HCT116 (cell line): ENCODE results near the gene MRPL34. TPM values are rescaled to one million over a fixed set of nuclear protein-coding genes. Genes with fewer than 3 reads are reported as not detected.

ENCODE experiments used
- ATAC-seq: fragments of 200-7000 bp; cut with Tn5 transposase; 2 replicates; pipeline ENCODE4 v1.9.1; 2020; ENCODE audit warnings: mild to moderate bottlenecking, moderate library complexity
- BruUV-seq: library from RNA; stranded (reverse); fragments of 400-500 nt; replicated peaks from 2 replicates; lab custom pipeline; 2021; lab: Mats Ljungman, UMichigan
- CTCF ChIA-PET: fragments of 300-600 bp; sonication (Branson Sonifier 250); formaldehyde crosslinking; loops from one replicate; lab custom pipeline; 2021; ENCODE audit warnings: antibody characterized with exemption; lab: Charles Lee
- POLR2A ChIA-PET: fragments of 300-600, 350-600 bp; sonication (Branson Sonifier 250); formaldehyde crosslinking; loops from one replicate; lab custom pipeline; 2021; ENCODE audit warnings: antibody characterized with exemption; lab: Charles Lee
- RAD21 ChIA-PET, 2 experiments: fragments of 300-600 bp; sonication (Branson Sonifier 250); formaldehyde crosslinking; loops; one replicate each; lab custom pipeline; 2023; ENCODE audit warnings: low total read pairs in 2 of 2; ENCODE audit not compliant: uncharacterized antibody in 2 of 2, unreplicated experiment in 2 of 2, low non-redundant PET in 1 of 2; lab: Charles Lee
- DNase-seq: peaks from one replicate; pipeline ENCODE4 v3.0.0-alpha.2; 2010; ENCODE audit warnings: low read depth, low spot score
- H2AFZ ChIP-seq: fragments of 200-600 bp; shearing (Covaris generic), sonication (generic); 2 replicates; pipeline ENCODE4 v1.6.1; 2017; ENCODE audit warnings: low read depth, mixed run types, mixed read lengths, antibody characterized with exemption, low read length; ENCODE audit not compliant: poor library complexity, severe bottlenecking
- H3K27ac ChIP-seq: 2 replicates; pipeline ENCODE4 v1.5.1; 2012; ENCODE audit warnings: low read depth, low read length
- H3K27me3 ChIP-seq: fragments of 200-600 bp; sonication (generic); 2 replicates; pipeline ENCODE4 v1.6.1; 2016; ENCODE audit warnings: mixed run types, low read length, mixed read lengths; ENCODE audit not compliant: insufficient read depth
- H3K36me3 ChIP-seq, 2 experiments: fragments of 200-500 bp in 1 of 2; fragments of 200-600 bp in 1 of 2; sonication (Bioruptor generic) in 1 of 2; sonication (generic) in 1 of 2; 2 replicates each; pipeline versions ENCODE4 v1.5.1 to v1.6.1; 2014 to 2016; ENCODE audit warnings: low read length in 2 of 2, inconsistent platforms in 1 of 2, mixed read lengths in 1 of 2, mixed run types in 1 of 2; ENCODE audit not compliant: insufficient read depth in 2 of 2, control insufficient read depth in 1 of 2
- H3K4me1 ChIP-seq, 2 experiments: fragments of 200-600 bp in 1 of 2; sonication (generic) in 1 of 2; 2 replicates each; pipeline versions ENCODE4 v1.5.1 to v1.6.1; 2012 to 2017; ENCODE audit warnings: low read length in 2 of 2, inconsistent platforms in 1 of 2, mild to moderate bottlenecking in 1 of 2, mixed read lengths in 1 of 2, mixed run types in 1 of 2, moderate library complexity in 1 of 2; ENCODE audit not compliant: insufficient read depth in 2 of 2, control insufficient read depth in 1 of 2
- H3K4me2 ChIP-seq: fragments of 200-600 bp; sonication (generic); 2 replicates; pipeline ENCODE4 v1.6.1; 2017; ENCODE audit warnings: mixed run types, low read length, mixed read lengths
- H3K4me3 ChIP-seq, 2 experiments: fragments of 200-600 bp in 1 of 2; sonication (generic) in 1 of 2; replicated peaks in 1 of 2; 2 replicates each; pipeline ENCODE4 v1.5.1; 2011 to 2016; ENCODE audit warnings: low read length in 2 of 2, control low read depth in 1 of 2, low read depth in 1 of 2, mild to moderate bottlenecking in 1 of 2, mixed read lengths in 1 of 2, mixed run types in 1 of 2
- H3K79me2 ChIP-seq: fragments of 200-600 bp; sonication (generic); 2 replicates; pipeline ENCODE4 v1.6.1; 2017; ENCODE audit warnings: mild to moderate bottlenecking, mixed run types, low read length, moderate library complexity, mixed read lengths; ENCODE audit not compliant: insufficient read depth
- H3K9ac ChIP-seq: fragments of 200-600 bp; sonication (generic); 2 replicates; pipeline ENCODE4 v1.6.1; 2016; ENCODE audit warnings: low read length, mixed read lengths
- H3K9me2 ChIP-seq: fragments of 200-600 bp; sonication (generic), shearing (Covaris generic); 2 replicates; pipeline ENCODE4 v1.6.1; 2017; ENCODE audit warnings: mixed run types, mild to moderate bottlenecking, moderate library complexity; ENCODE audit not compliant: insufficient read depth
- H3K9me3 ChIP-seq, 2 experiments: fragments of 200-500 bp in 1 of 2; fragments of 200-600 bp in 1 of 2; sonication (Bioruptor generic) in 1 of 2; sonication (generic) in 1 of 2; 2 replicates each; pipeline ENCODE4 v1.6.1; 2014 to 2017; ENCODE audit warnings: low read length in 2 of 2, mixed read lengths in 2 of 2, inconsistent platforms in 1 of 2, low read depth in 1 of 2, mild to moderate bottlenecking in 1 of 2, mixed run types in 1 of 2, moderate library complexity in 1 of 2; ENCODE audit not compliant: control insufficient read depth in 1 of 2, insufficient read depth in 1 of 2
- H4K20me1 ChIP-seq: fragments of 200-600 bp; sonication (generic), shearing (Covaris generic); 2 replicates; pipeline ENCODE4 v1.6.1; 2017; ENCODE audit warnings: mixed run types, mild to moderate bottlenecking, moderate library complexity; ENCODE audit not compliant: insufficient read depth
- ATF3 ChIP-seq: IDR thresholded peaks from 2 replicates; pipeline ENCODE4 v1.6.1; 2012
- CBX3 ChIP-seq: IDR thresholded peaks from 2 replicates; pipeline ENCODE4 v1.6.1; 2012; ENCODE audit warnings: low read depth
- JUND ChIP-seq: IDR thresholded peaks from 2 replicates; pipeline ENCODE4 v1.6.1; 2012
- POLR2AphosphoS5 ChIP-seq: IDR thresholded peaks from 2 replicates; pipeline ENCODE4 v1.6.1; 2011; ENCODE audit warnings: mild to moderate bottlenecking, low read depth, low read length, moderate library complexity
- RAD21 ChIP-seq: IDR thresholded peaks from 2 replicates; pipeline ENCODE4 v1.6.1; 2012; ENCODE audit warnings: low read depth, mild to moderate bottlenecking
- SIN3A ChIP-seq: IDR thresholded peaks from 2 replicates; pipeline ENCODE4 v1.6.1; 2012; ENCODE audit warnings: low read depth
- YY1 ChIP-seq: IDR thresholded peaks from 2 replicates; pipeline ENCODE4 v1.6.1; 2011; ENCODE audit warnings: low read length, low read depth, moderate library complexity, mild to moderate bottlenecking; ENCODE audit not compliant: insufficient replicate concordance; ENCODE audit errors: extremely low read depth
- ZBTB33 ChIP-seq: IDR thresholded peaks from 2 replicates; pipeline ENCODE4 v1.6.1; 2011; ENCODE audit warnings: mild to moderate bottlenecking, low read length, moderate library complexity; ENCODE audit not compliant: insufficient replicate concordance; ENCODE audit errors: extremely low read depth
- intact Hi-C: fragments of 100-400 bp; cut with micrococcal nuclease; formaldehyde crosslinking; loops from 2 replicates; pipeline ENCODE4 v1.10.0; 2022
- total RNA-seq: library from RNA; stranded (reverse); gene quantifications from one replicate; pipeline ENCODE4 v1.2.1, GENCODE V29; 2021; ENCODE audit not compliant: unreplicated experiment

Gene MRPL34
- total RNA-seq, 1 experiment from 2014 or later, result 114 TPM

- no peak for ATAC-seq
- H3K4me3 ChIP-seq, result no peak overlapping the region
- H3K4me1 ChIP-seq, result peaks cover 3 to 11% of the 10 kb centered on the region in 2 experiments; a peak in 3 of 4 replicates
- H3K36me3 ChIP-seq, result peaks cover 0 to 13% of the 10 kb centered on the region in 2 experiments; a peak in 1 of 4 replicates
- H3K79me2 ChIP-seq, result peaks cover 17% of the 10 kb centered on the region
- ChIA-PET CTCF (interaction anchor here (1.2 to 1.5 kb wide), 2 partner anchors 60 to 230 kb away, joined by 3 read pairs; no protein-coding TSS in a partner anchor), POLR2A (interaction anchor here (1.3 kb wide), 1 partner anchor 51 kb away, joined by 6 read pairs; the partner anchor contains the start of gene USE1), RAD21 (no interaction called here)
- no peaks in the 10 kb centered on the region for H4K20me1 ChIP-seq
- H2AFZ ChIP-seq, result no peak overlapping the region
- TF ChIP-seq SIN3A (no peak), ZBTB33 (no peak), YY1 (no peak), CBX3 (no peak), ATF3 (no peak), JUND (no peak), RAD21 (no peak), POLR2AphosphoS5 (no peak)
- DNase-seq, result no peak
- no peak overlapping the region for H3K4me2 ChIP-seq
- H3K9ac ChIP-seq, result no peak overlapping the region
- intact Hi-C loops, result no loop called here
- no peaks in the 10 kb centered on the region for H3K27me3 ChIP-seq
- no TSS peak for BruUV-seq
- H3K27ac ChIP-seq, result peak overlapping the region; percentile 15; the same call in 1 of the 2 replicates
- H3K9me3 ChIP-seq, result no peaks in the 10 kb centered on the region
- H3K9me2 ChIP-seq, result no peaks in the 10 kb centered on the region
Measured at GRCh38 chr19:17266026-17266425, 39.6 kb upstream of the MRPL34 start.
